ENCODE results near the gene GPR63.

GPR63 gene

GRCh38 chr6:96816301-96816817 is 20.9 kb downstream of the GPR63 start:
- no peak for DNase-seq

- DNase-seq: no peak
These were observed 22.7 kb downstream of the GPR63 start for GRCh38 chr6:96814625-96815024.

- DNase-seq: no peak
These were observed 25.1 kb downstream of the GPR63 start for GRCh38 chr6:96812077-96812703.

GRCh38 chr6:96811670-96812069 is 25.6 kb downstream of the GPR63 start:
- DNase-seq: no peak

GRCh38 chr6:96811136-96811535 is 26.1 kb downstream of the GPR63 start:
- no peak for DNase-seq

GRCh38 chr6:96809119-96809518 is 28.2 kb downstream of the GPR63 start:
- DNase-seq: no peak

GRCh38 chr6:96803106-96803481 is 34.2 kb downstream of the GPR63 start:
- no peak for DNase-seq

- DNase-seq: no peak
These were observed 41.8 kb downstream of the GPR63 start for GRCh38 chr6:96795481-96795880.

GRCh38 chr6:96794980-96795379 is 42.3 kb downstream of the GPR63 start:
- no peak for DNase-seq

GRCh38 chr6:96792561-96793190 is 44.6 kb downstream of the GPR63 start:
- DNase-seq: no peak

GRCh38 chr6:96789871-96790270 is 47.4 kb downstream of the GPR63 start:
- DNase-seq: no peak

- DNase-seq: no peak
These were observed 49.3 kb downstream of the GPR63 start for GRCh38 chr6:96787846-96788580.

GRCh38 chr6:96786336-96786735 is 50.9 kb downstream of the GPR63 start:
- no peak for DNase-seq

- no peak for DNase-seq
These were observed 52.6 kb downstream of the GPR63 start for GRCh38 chr6:96784650-96785049.

GRCh38 chr6:96783307-96783706 is 54.0 kb downstream of the GPR63 start:
- no peak for DNase-seq

GRCh38 chr6:96781557-96781956 is 55.7 kb downstream of the GPR63 start:
- DNase-seq: no peak

GRCh38 chr6:96777113-96777512 is 60.2 kb downstream of the GPR63 start:
- DNase-seq: no peak

GRCh38 chr6:96775727-96776400 is 61.4 kb downstream of the GPR63 start:
- no peak for DNase-seq

- DNase-seq: no peak
These were observed 70.5 kb downstream of the GPR63 start for GRCh38 chr6:96766769-96767168.

- DNase-seq: no peak
These were observed 74.7 kb downstream of the GPR63 start for GRCh38 chr6:96762599-96762998.

- no peak for DNase-seq
These were observed 75.5 kb downstream of the GPR63 start for GRCh38 chr6:96761794-96762193.

GRCh38 chr6:96760153-96760687 is 77.1 kb downstream of the GPR63 start:
- no peak for DNase-seq

- no peak for DNase-seq
These were observed 82.2 kb downstream of the GPR63 start for GRCh38 chr6:96755096-96755495.
